ENCODE measurements around the gene SYNJ2.

SYNJ2 gene

GRCh38 chr6:158081657-158081935 is 99.9 kb downstream of the SYNJ2 start:
- DNase-seq: no peak
- in situ Hi-C loops (cut with HindIII; ENCODE audit: low pct_ligation_motif_present, low pct_unique_long_range_greater_than_20kb, low sequenced_read_pairs): no loop called here

- no peak for DNase-seq
These were observed 102.0 kb downstream of the SYNJ2 start for GRCh38 chr6:158083455-158084325.

GRCh38 chr6:158085261-158086053 is 103.8 kb downstream of the SYNJ2 start:
- in situ Hi-C loops (cut with HindIII; ENCODE audit: low pct_ligation_motif_present, low pct_unique_long_range_greater_than_20kb, low sequenced_read_pairs): no loop called here

More at GRCh38 chr6:158083455-158084325, 102.0 kb downstream of the SYNJ2 start:
- in situ Hi-C loops (cut with HindIII; ENCODE audit: low pct_ligation_motif_present, low pct_unique_long_range_greater_than_20kb, low sequenced_read_pairs): no loop called here

GRCh38 chr6:158086054-158086503 is 104.4 kb downstream of the SYNJ2 start:
- DNase-seq: no peak
- in situ Hi-C loops (cut with HindIII; ENCODE audit: low pct_ligation_motif_present, low pct_unique_long_range_greater_than_20kb, low sequenced_read_pairs): no loop called here

More at GRCh38 chr6:158085261-158086053, 103.8 kb downstream of the SYNJ2 start:
- DNase-seq: no peak

DNA sequence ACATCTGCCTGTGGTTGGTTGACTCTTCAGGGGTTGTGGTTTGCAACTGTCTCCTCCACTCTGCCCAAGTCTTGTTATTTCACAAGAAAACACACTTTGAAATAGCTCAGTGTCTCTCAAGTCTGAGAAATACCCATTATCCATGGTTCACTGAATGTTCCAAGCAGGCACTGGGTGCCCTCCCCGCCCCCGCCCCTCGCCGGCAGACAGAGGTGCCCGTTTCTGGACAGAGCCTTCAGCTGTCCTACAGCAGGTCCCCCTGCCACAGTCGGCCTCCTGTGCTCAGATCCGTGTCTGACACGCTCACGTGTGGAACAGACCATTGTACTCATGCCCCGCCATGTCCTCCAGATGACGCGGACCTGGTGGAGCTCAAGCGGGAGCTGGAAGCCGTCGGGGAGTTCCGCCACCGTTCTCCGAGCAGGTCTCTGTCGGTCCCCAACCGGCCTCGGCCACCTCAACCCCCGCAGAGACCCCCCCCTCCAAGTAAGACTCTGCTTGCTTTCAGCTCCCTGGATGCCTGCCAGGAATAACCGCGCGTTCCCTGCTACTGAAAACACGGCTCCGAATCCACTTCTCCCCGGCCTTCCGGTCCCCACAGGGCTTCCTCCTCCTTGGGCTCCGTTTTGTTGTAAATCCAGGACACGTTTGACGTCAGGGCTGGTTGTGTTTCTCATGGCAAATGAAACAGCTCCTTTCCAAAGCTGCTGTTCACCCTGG is 105.0 kb downstream of the SYNJ2 start:
- no peak for DNase-seq
- in situ Hi-C loops (cut with HindIII; ENCODE audit: low pct_ligation_motif_present, low pct_unique_long_range_greater_than_20kb, low sequenced_read_pairs): no loop called here

DNA sequence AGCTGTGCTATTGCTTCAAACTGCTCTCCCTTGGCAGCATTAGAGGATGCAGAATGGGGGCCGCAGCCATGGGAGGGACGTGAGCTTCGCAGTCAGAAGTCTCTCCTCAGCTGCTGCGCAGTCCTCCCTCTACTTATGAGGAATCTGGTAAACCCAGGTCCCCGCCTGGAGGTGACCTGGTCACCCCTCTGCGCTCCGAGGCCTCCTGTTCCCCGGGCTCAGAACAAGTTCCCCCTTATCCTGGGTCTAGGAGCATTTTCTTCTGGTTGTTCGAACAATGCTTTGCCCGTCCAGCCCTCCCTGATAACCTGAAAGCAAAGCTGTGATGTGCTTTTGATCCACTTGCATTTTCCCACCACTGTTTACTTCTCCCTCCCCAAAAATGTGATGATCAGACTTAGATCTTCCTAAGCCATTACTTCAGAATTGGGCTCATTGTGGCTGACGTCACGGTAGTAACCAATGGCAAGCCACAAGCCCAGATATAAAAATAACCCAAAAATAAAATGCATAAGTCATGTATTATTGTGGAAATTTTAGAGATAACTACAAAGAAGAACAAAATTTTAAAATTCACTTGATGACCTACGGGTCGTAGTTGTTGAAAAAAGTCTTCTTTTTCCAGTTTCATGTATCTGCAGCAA is 105.7 kb downstream of the SYNJ2 start:
- in situ Hi-C loops (cut with HindIII; ENCODE audit: low pct_ligation_motif_present, low pct_unique_long_range_greater_than_20kb, low sequenced_read_pairs): no loop called here
- DNase-seq: no peak

GRCh38 chr6:158092806-158093205 is 111.1 kb downstream of the SYNJ2 start:
- in situ Hi-C loops (cut with HindIII; ENCODE audit: low pct_ligation_motif_present, low pct_unique_long_range_greater_than_20kb, low sequenced_read_pairs): no loop called here

GRCh38 chr6:158095031-158095430 is 113.4 kb downstream of the SYNJ2 start:
- in situ Hi-C loops (cut with HindIII; ENCODE audit: low pct_ligation_motif_present, low pct_unique_long_range_greater_than_20kb, low sequenced_read_pairs): no loop called here

More at GRCh38 chr6:158092806-158093205, 111.1 kb downstream of the SYNJ2 start:
- DNase-seq: no peak

DNA sequence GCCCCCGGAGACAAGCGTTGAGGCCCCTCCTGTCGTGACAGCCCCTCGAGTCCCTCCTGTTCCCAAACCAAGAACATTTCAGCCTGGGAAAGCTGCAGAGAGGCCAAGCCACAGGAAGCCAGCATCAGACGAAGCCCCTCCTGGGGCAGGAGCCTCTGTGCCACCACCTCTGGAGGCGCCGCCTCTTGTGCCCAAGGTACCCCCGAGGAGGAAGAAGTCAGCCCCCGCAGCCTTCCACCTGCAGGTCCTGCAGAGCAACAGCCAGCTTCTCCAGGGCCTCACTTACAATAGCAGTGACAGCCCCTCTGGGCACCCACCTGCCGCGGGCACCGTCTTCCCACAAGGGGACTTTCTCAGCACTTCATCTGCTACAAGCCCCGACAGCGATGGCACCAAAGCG is 114.0 kb downstream of the SYNJ2 start:
- no peak for DNase-seq
- in situ Hi-C loops (cut with HindIII; ENCODE audit: low pct_ligation_motif_present, low pct_unique_long_range_greater_than_20kb, low sequenced_read_pairs): no loop called here

More at GRCh38 chr6:158095031-158095430, 113.4 kb downstream of the SYNJ2 start:
- DNase-seq: no peak

DNA sequence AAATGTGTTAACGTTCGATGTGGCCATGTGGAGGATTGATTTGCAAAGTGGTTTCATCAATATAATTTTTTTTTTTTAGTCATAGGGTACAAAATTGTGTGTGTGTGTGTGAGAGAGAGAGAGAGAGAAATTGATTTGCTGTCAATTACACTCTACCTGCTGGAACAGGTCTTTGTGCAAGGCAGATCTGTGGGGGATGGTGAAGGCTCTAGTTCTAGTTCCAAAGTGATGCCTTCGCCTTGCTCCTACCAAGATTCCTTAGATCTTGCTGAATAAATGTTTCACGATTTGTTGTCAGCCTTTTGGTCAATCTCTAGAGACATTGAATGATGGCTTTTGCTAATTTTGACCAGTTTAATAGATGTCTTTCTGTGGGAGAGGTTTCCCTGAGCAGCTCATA is 121.6 kb downstream of the SYNJ2 start:
- no peak for DNase-seq
- in situ Hi-C loops (cut with HindIII; ENCODE audit: low pct_ligation_motif_present, low pct_unique_long_range_greater_than_20kb, low sequenced_read_pairs): no loop called here

DNA sequence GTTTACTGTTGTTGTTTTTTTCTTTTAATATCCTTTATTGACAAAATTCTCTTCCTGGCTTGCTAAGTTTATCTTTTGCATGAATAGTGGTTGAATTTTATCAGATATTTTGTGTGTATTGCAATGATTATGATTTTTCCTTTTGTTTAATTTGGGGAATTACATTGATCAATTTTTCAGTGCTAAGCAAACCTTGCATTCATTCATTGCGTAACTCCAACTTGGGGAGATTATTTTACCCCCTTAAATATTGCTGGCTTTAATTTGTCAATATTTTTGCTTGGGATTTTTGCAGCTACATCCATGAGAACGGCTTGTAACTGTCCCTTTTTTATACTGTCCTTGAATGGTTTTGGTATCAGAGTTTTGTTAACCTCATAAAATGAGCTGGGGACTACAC is 123.0 kb downstream of the SYNJ2 start:
- in situ Hi-C loops (cut with HindIII; ENCODE audit: low pct_ligation_motif_present, low pct_unique_long_range_greater_than_20kb, low sequenced_read_pairs): no loop called here
- DNase-seq: no peak

DNA sequence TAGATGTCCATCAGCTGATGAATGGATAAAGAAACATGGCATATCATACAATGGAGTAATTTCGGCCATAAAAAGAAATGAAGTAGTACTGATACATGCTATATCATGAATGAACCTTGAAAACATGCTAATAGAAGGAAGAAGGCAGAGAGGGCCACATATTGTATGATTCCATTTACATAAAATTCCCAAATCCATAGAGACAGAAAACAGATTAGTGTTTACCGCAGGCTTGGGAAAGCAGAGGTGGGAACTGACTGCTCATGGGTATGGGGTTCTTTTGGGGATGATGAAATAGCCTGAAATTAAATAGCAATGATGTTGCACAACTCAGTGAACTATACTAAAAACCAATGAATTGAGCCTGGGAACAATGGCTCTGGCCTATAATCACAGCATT is 128.1 kb downstream of the SYNJ2 start:
- DNase-seq: no peak
- in situ Hi-C loops (cut with HindIII; ENCODE audit: low pct_ligation_motif_present, low pct_unique_long_range_greater_than_20kb, low sequenced_read_pairs): no loop called here

GRCh38 chr6:158110986-158111385 is 129.3 kb downstream of the SYNJ2 start:
- no peak for DNase-seq
- in situ Hi-C loops (cut with HindIII; ENCODE audit: low pct_ligation_motif_present, low pct_unique_long_range_greater_than_20kb, low sequenced_read_pairs): no loop called here

DNA sequence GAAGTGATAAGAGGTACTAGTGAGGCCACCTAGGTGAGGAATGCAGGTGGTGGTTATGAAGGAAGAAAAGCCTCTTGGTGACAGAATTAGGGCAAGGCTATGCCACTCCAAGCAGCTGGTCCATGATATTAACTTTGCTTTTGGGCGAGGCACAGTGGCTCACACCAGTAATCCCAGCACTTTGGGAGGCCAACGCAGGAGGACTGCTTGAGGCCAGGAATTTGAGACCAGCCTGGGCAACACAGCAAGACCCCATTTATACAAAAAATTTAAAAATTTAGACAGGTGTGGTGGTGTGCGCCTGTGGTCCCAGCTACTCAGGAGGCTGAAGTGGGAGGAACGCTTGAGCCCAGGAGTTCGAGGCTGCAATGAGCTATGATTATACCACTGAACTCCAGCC is 130.3 kb downstream of the SYNJ2 start:
- in situ Hi-C loops (cut with HindIII; ENCODE audit: low pct_ligation_motif_present, low pct_unique_long_range_greater_than_20kb, low sequenced_read_pairs): no loop called here
- DNase-seq: no peak

DNA sequence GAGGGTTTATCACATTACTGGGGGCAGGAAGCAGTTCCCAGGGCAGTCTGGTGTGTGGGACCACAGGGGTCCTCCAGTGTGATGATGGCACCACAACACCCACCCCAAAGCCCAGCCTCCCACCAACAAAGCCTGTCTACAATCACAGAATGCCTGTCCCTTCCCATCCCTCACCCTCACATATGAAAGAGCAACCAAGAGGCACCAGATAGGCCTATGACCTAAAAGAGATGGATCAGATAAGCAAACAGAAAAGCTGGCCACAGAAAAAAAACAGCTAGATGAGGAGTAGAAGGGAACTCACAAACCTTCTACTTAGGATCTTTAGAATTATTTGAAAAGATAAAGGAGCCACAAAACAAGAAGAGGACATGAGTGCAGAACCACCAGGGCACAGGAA is 132.1 kb downstream of the SYNJ2 start:
- in situ Hi-C loops (cut with HindIII; ENCODE audit: low pct_ligation_motif_present, low pct_unique_long_range_greater_than_20kb, low sequenced_read_pairs): no loop called here
- DNase-seq: no peak

GRCh38 chr6:158115102-158115501 is 133.4 kb downstream of the SYNJ2 start:
- no peak for DNase-seq
- in situ Hi-C loops (cut with HindIII; ENCODE audit: low pct_ligation_motif_present, low pct_unique_long_range_greater_than_20kb, low sequenced_read_pairs): no loop called here

- no peak for DNase-seq
- in situ Hi-C loops (cut with HindIII; ENCODE audit: low pct_ligation_motif_present, low pct_unique_long_range_greater_than_20kb, low sequenced_read_pairs): no loop called here
These were observed 133.8 kb downstream of the SYNJ2 start for GRCh38 chr6:158115508-158115907.

GRCh38 chr6:158118886-158119285 is 137.2 kb downstream of the SYNJ2 start:
- in situ Hi-C loops (cut with HindIII; ENCODE audit: low pct_ligation_motif_present, low pct_unique_long_range_greater_than_20kb, low sequenced_read_pairs): no loop called here

DNA sequence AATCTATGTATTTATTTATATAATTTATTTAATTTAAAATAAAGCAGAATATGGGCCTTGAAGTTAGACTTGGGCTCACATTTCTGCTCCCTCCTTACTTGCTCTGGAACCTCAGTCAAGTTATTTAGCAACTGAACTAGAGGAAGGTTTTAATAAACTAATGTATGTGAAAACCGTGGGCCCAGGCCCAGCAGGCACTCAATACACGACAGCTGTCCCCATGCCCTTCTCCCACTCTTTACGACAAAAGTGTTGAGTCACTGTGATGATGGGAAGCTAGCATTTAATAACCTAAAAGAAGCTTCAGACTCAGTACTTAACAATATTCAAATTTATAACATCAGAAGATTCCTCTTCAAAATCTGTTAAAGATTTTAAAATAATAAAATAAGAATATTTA is 139.7 kb downstream of the SYNJ2 start:
- DNase-seq: no peak

More at GRCh38 chr6:158118886-158119285, 137.2 kb downstream of the SYNJ2 start:
- DNase-seq: no peak

More for the DNA sequence above, 139.7 kb downstream of the SYNJ2 start:
- in situ Hi-C loops (cut with HindIII; ENCODE audit: low pct_ligation_motif_present, low pct_unique_long_range_greater_than_20kb, low sequenced_read_pairs): no loop called here

Data from ACHN (cell line).